HL-60 (cell line): ENCODE data around the gene OR52L1.

Source experiments
- CTCF ChIP-seq: IDR thresholded peaks from one replicate; pipeline ENCODE4 v1.5.1; 2011; ENCODE audit warnings: low read length, control low read depth, inconsistent platforms; ENCODE audit not compliant: insufficient read depth
- POLR2AphosphoS5 ChIP-seq: IDR thresholded peaks from 2 replicates; pipeline ENCODE4 v1.6.1; 2012; ENCODE audit warnings: low read depth

- no peak for TF ChIP-seq POLR2AphosphoS5
- TF ChIP-seq CTCF, result no peak
Observed at GRCh38 chr11:6012035-6012668, 25.4 kb upstream of the OR52L1 start.
